Peyer's patch (tissue), 4 donors: Measurements from ENCODE around the gene WHAMM. TPM values are rescaled to one million over a fixed set of nuclear protein-coding genes. Genes with fewer than 3 reads are reported as not detected.
A peak's percentile ranks its signal among the peaks of the same experiment; 100 is the strongest.

Experiments
- DNase-seq, 3 donors: peaks; one replicate each; pipeline ENCODE4 v3.0.0-alpha.2; 2017 to 2019
- H3K27ac ChIP-seq, 4 donors: fragments of 200-600 bp; sonication (generic); one replicate each; pipeline ENCODE4 v1.5.1; 2016 to 2019
- H3K27me3 ChIP-seq, 2 donors: fragments of 200-600 bp; sonication (generic); one replicate each; pipeline ENCODE4 v1.5.1; 2019
- H3K36me3 ChIP-seq, 3 donors: fragments of 200-600 bp; sonication (generic); one replicate each; pipeline ENCODE4 v1.5.1; 2016 to 2019
- H3K4me1 ChIP-seq, 4 donors: fragments of 200-600 bp; sonication (generic); one replicate each; pipeline ENCODE4 v1.5.1; 2016 to 2019
- H3K4me3 ChIP-seq, 4 donors: fragments of 200-600 bp; sonication (generic); 1 replicate in 3 of 4; 2 replicates in 1 of 4; pipeline ENCODE4 v1.5.1; 2016 to 2019; ENCODE audit warnings: mild to moderate bottlenecking in 1 of 4
- H3K9me3 ChIP-seq, 4 donors: fragments of 200-600 bp; sonication (generic); one replicate each; pipeline ENCODE4 v1.5.1; 2016 to 2019; ENCODE audit warnings: mild to moderate bottlenecking in 1 of 4
- CTCF ChIP-seq, 6 experiments: fragments of 450-650 bp in 4 of 6; fragments of 200-600 bp in 2 of 6; sonication (generic) in 1 of 6; IDR thresholded peaks; one replicate each; pipeline ENCODE4 v1.5.1; 2017 to 2019; ENCODE audit warnings: antibody characterized with exemption in 6 of 6, mild to moderate bottlenecking in 3 of 6, moderate library complexity in 1 of 6
- POLR2A ChIP-seq, 2 donors: fragments of 450-650 bp; IDR thresholded peaks; one replicate each; pipeline ENCODE4 v1.5.1; 2017; ENCODE audit warnings: antibody characterized with exemption in 2 of 2, mild to moderate bottlenecking in 2 of 2, moderate library complexity in 2 of 2
- total RNA-seq, 4 donors: library from RNA; depleted of rRNA; stranded (reverse); fragments of >200 nt; gene quantifications; one replicate each; pipeline ENCODE4 v1.1.0, GENCODE V29; 2016

The WHAMM gene
- total RNA-seq, 4 donors from 2014 or later: 8.6 to 16.0 (median 13.2) TPM

- H3K36me3 ChIP-seq: no peaks in the 10 kb centered on the region
- no peaks in the 10 kb centered on the region for H3K9me3 ChIP-seq
- H3K4me1 ChIP-seq: peaks cover 0 to 12% (median 0%) of the 10 kb centered on the region in 4 donors
- TF ChIP-seq POLR2A (IDR thresholded peaks at IDR 0.05) (no peak), CTCF (IDR thresholded peaks at IDR 0.05) (no peak)
- H3K27me3 ChIP-seq: no peaks in the 10 kb centered on the region
- DNase-seq: no peak
- H3K27ac ChIP-seq: no peak overlapping the region
- no peak overlapping the region for H3K4me3 ChIP-seq
Measured at GRCh38 chr15:82845686-82846085, 36.3 kb downstream of the WHAMM start.

DNA sequence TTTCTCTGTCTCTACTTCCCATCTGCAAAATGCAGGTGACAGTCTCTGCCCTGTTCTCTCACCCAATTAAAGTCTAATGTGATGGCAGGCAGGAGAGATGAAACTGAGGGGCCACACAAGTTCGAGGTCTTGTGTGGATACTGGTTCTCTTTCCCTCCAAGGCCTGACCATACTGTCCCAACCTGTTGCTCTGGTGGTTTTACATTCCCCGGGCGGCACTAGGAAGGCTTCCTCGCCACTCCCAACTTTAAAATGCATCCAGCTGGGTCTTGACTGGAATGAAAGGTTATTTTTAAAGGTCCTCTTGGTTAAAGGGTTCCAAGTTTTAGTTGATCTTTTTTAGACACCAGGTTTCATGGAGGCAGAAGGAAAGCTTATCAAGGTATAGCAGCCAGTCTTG is 37.2 kb downstream of the WHAMM start:
- H3K27ac ChIP-seq: no peak overlapping the region
- no peak for DNase-seq
- H3K27me3 ChIP-seq: no peaks in the 10 kb centered on the region
- TF ChIP-seq CTCF (IDR thresholded peaks at IDR 0.05): no peak
- H3K4me3 ChIP-seq: no peak overlapping the region
- peaks cover 0 to 12% (median 0%) of the 10 kb centered on the region in 4 donors for H3K4me1 ChIP-seq
- H3K9me3 ChIP-seq: no peaks in the 10 kb centered on the region
- H3K36me3 ChIP-seq: no peaks in the 10 kb centered on the region

- Histone ChIP-seq H3K9me3 (no peaks in the 10 kb centered on the region), H3K36me3 (no peaks in the 10 kb centered on the region), H3K27me3 (no peaks in the 10 kb centered on the region), H3K27ac (no peak overlapping the region), H3K4me3 (no peak overlapping the region), H3K4me1 (peaks cover 0 to 12% (median 0%) of the 10 kb centered on the region in 4 donors)
- DNase-seq: no peak
- TF ChIP-seq CTCF (IDR thresholded peaks at IDR 0.05): no peak
Measured at GRCh38 chr15:82847703-82848102, 38.3 kb downstream of the WHAMM start.

- H3K36me3 ChIP-seq: no peaks in the 10 kb centered on the region
- DNase-seq: no peak
- no peaks in the 10 kb centered on the region for H3K9me3 ChIP-seq
- TF ChIP-seq POLR2A (IDR thresholded peaks at IDR 0.05): no peak
- TF ChIP-seq CTCF (IDR thresholded peaks at IDR 0.05): no peak
- H3K27me3 ChIP-seq: no peaks in the 10 kb centered on the region
- H3K4me1 ChIP-seq: peaks cover 0 to 12% (median 0%) of the 10 kb centered on the region in 4 donors
- H3K27ac ChIP-seq: no peak overlapping the region
- no peak overlapping the region for H3K4me3 ChIP-seq
Measured at GRCh38 chr15:82848241-82848993, 39.0 kb downstream of the WHAMM start.

DNA sequence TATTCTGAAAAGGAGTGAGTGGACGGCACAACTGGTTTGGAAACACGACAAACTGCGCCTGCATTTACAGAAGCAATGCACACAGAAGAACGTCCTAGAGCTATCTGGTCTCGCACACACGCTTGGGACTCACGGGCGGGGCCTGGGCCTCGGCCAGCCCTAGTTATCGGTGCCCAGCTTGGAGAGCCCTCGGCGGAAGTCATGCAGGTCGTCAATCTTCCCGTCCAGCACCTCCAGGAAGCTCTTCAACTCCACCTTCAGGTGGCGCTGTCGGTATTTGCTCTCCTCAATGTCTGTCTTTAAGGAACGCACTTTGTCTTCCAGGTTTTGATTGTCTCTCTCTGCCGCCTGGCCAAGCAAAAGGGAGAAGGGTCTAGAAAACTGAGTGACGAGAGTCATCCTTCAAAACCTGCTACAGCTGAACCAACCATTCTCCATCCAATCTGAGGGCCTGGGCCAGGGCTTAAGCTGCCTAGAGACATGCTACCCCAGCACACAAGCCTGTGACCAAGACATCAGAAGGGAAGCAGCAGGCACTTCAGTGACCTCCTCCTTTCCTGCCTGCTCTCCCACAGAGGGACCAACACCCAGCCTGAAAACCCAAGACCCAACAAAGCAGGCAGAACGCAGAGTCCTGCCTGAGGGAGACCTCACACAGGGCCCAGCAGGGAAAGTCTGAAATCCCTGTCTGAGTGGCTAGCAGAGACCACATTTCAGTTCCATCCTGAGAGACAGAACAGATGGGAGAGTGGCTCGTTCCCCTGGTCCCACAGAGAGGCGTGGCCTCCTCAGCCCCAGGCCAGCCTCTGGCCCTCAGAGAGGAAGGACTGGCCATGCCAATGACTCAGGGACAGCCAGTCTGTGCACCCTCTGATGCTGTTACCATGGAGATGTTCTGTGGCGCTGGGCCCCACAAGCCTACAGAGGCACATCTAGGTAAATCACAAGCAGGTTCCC is 40.4 kb downstream of the WHAMM start:
- peak; percentile 33 to 75 (median 68) for DNase-seq
- peak overlapping the region in 1 of 4 donors; percentile 12 for H3K4me3 ChIP-seq
- no peaks in the 10 kb centered on the region for H3K27me3 ChIP-seq
- no peak for TF ChIP-seq POLR2A (IDR thresholded peaks at IDR 0.05)
- TF ChIP-seq CTCF (IDR thresholded peaks at IDR 0.05): peak in 5 of 6 experiments; percentile 9 to 65 (median 58)
- H3K36me3 ChIP-seq: no peaks in the 10 kb centered on the region
- H3K9me3 ChIP-seq: no peaks in the 10 kb centered on the region
- peak overlapping the region in 1 of 4 donors; percentile 35 for H3K27ac ChIP-seq
- peaks cover 0 to 12% (median 0%) of the 10 kb centered on the region in 4 donors for H3K4me1 ChIP-seq
